Measurements from ENCODE around the gene PXDN.

DNA sequence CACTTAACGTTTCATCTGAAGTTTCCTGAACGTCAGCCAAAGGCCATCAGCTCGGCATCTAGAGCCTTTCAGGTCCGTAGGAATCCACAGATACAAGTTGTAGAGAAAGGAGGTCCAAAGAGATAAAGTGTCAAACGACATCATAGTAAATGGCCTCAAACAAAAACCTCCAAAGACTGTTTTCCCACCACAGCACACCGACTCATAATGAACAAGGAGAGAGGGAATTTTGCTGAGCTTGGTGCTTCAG is 150.3 kb downstream of the PXDN start:
- no peak for TF ChIP-seq RARA (CRISPR knock-in tag; IDR thresholded peaks at IDR 0.05)
- TF ChIP-seq ZNF143 (CRISPR knock-in tag; IDR thresholded peaks at IDR 0.05): no peak
- TF ChIP-seq, protein P1, sequence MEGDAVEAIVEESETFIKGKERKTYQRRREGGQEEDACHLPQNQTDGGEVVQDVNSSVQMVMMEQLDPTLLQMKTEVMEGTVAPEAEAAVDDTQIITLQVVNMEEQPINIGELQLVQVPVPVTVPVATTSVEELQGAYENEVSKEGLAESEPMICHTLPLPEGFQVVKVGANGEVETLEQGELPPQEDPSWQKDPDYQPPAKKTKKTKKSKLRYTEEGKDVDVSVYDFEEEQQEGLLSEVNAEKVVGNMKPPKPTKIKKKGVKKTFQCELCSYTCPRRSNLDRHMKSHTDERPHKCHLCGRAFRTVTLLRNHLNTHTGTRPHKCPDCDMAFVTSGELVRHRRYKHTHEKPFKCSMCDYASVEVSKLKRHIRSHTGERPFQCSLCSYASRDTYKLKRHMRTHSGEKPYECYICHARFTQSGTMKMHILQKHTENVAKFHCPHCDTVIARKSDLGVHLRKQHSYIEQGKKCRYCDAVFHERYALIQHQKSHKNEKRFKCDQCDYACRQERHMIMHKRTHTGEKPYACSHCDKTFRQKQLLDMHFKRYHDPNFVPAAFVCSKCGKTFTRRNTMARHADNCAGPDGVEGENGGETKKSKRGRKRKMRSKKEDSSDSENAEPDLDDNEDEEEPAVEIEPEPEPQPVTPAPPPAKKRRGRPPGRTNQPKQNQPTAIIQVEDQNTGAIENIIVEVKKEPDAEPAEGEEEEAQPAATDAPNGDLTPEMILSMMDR (CRISPR knock-in tag; IDR thresholded peaks at IDR 0.05): no peak
- TF ChIP-seq KDM4B (CRISPR knock-in tag; IDR thresholded peaks at IDR 0.05): no peak
- no peak for TF ChIP-seq EHMT2 (IDR thresholded peaks at IDR 0.05; ENCODE audit: borderline replicate concordance, low read depth, low read length)
- TF ChIP-seq JUN (CRISPR knock-in tag; IDR thresholded peaks at IDR 0.05): no peak
